A549 (cell line): ENCODE measurements around the gene CASK. TPM values are rescaled to one million over a fixed set of nuclear protein-coding genes. Genes with fewer than 3 reads are reported as not detected.

Source experiments
- ATAC-seq, 2 experiments: fragments of 200-7000 bp in 1 of 2; fragments of >200 bp in 1 of 2; cut with Nextera tagmentation in 1 of 2; cut with Tn5 transposase in 1 of 2; 3 replicates each; pipeline versions ENCODE4 v1.8.0 to v1.9.1; 2018 to 2020; ENCODE audit warnings: mild to moderate bottlenecking in 1 of 2, moderate library complexity in 1 of 2
- CTCF ChIA-PET: fragments of 300-600 bp; sonication (Branson Sonifier 250); formaldehyde crosslinking; extraction: SDS; loops from one replicate; lab custom pipeline; 2021; ENCODE audit warnings: antibody characterized with exemption, inconsistent platforms; lab: Yijun Ruan, JAX
- POLR2A ChIA-PET: fragments of 350-600 bp; formaldehyde crosslinking; extraction: SDS; loops from one replicate; lab custom pipeline; 2021; ENCODE audit warnings: antibody characterized with exemption, inconsistent platforms; lab: Yijun Ruan, JAX
- DNase-seq, 2 experiments: peaks; one replicate each; pipeline versions ENCODE4 v3.0.0 to v3.0.0-alpha.2; 2011 to 2016; ENCODE audit warnings: low read depth in 1 of 2, low spot score in 1 of 2
- FAIRE-seq: peaks from 2 replicates; lab custom pipeline; 2011; peaks lifted over from hg19 to GRCh38; lab: Jason Lieb, UNC
- H3K27ac ChIP-seq, 2 experiments: fragments of >200 bp; sonication (Bioruptor Twin); formaldehyde crosslinking; 3 replicates each; pipeline ENCODE4 v1.5.1; 2016 to 2017
- H3K4me1 ChIP-seq: fragments of >200 bp; sonication (Bioruptor Twin); formaldehyde crosslinking; 3 replicates; pipeline ENCODE4 v1.6.1; 2016
- H3K4me2 ChIP-seq: fragments of >200 bp; sonication (Bioruptor Twin); formaldehyde crosslinking; 3 replicates; pipeline ENCODE4 v1.6.1; 2016
- H3K4me3 ChIP-seq: fragments of >200 bp; sonication (Bioruptor Twin); formaldehyde crosslinking; 3 replicates; pipeline ENCODE4 v1.5.1; 2016
- H3K9me3 ChIP-seq: fragments of >200 bp; sonication (Bioruptor Twin); formaldehyde crosslinking; 3 replicates; pipeline ENCODE4 v1.6.1; 2016
- BCL3 ChIP-seq: fragments of >200 bp; sonication (Bioruptor Twin); formaldehyde crosslinking; IDR thresholded peaks from 3 replicates; pipeline ENCODE4 v1.6.1; 2016
- CBX2 ChIP-seq: fragments of 200-600 bp; sonication (generic); IDR thresholded peaks from 2 replicates; pipeline ENCODE4 v1.6.1; 2016; ENCODE audit warnings: low read depth, mild to moderate bottlenecking, borderline replicate concordance
- CBX8 ChIP-seq: fragments of 200-600 bp; sonication (generic); IDR thresholded peaks from 2 replicates; pipeline ENCODE4 v1.6.1; 2016
- CEBPB ChIP-seq, 2 experiments: fragments of >200 bp in 1 of 2; sonication (Bioruptor Twin) in 1 of 2; formaldehyde crosslinking in 1 of 2; IDR thresholded peaks; 2 replicates each; pipeline ENCODE4 v1.6.1; 2012 to 2016
- CHD4 ChIP-seq: fragments of 200-600 bp; sonication (generic); IDR thresholded peaks from 2 replicates; pipeline ENCODE4 v1.6.1; 2016; ENCODE audit warnings: antibody characterized with exemption, mild to moderate bottlenecking, borderline replicate concordance
- EHF ChIP-seq: fragments of 250-450 bp; sonication (Bioruptor Pico); IDR thresholded peaks from 2 replicates; pipeline ENCODE4 v1.5.0; 2020; ENCODE audit warnings: mild to moderate bottlenecking
- EHMT2 ChIP-seq: fragments of 200-600 bp; sonication (generic); IDR thresholded peaks from 2 replicates; pipeline ENCODE4 v1.6.1; 2016; ENCODE audit warnings: antibody characterized with exemption, low read depth, mild to moderate bottlenecking, moderate library complexity
- EP300 ChIP-seq, 2 experiments: fragments of >200 bp; sonication (Bioruptor Twin); formaldehyde crosslinking; IDR thresholded peaks; 2 replicates in 1 of 2; 3 replicates in 1 of 2; pipeline ENCODE4 v1.6.1; 2016 to 2017
- ESRRA ChIP-seq: fragments of 150-350 bp; IDR thresholded peaks from 2 replicates; pipeline ENCODE4 v1.6.1; 2014; ENCODE audit warnings: mild to moderate bottlenecking, low read length, borderline replicate concordance
- FOSL2 ChIP-seq, 2 experiments: fragments of 450-650 bp in 1 of 2; fragments of >200 bp in 1 of 2; sonication (Bioruptor Twin) in 1 of 2; formaldehyde crosslinking; IDR thresholded peaks; 2 replicates each; pipeline versions ENCODE4 v1.5.0 to v1.6.1; 2016 to 2020; ENCODE audit warnings: mild to moderate bottlenecking in 1 of 2, moderate library complexity in 1 of 2
- FOXS1 ChIP-seq: fragments of 250-450 bp; sonication (Bioruptor Pico); IDR thresholded peaks from 2 replicates; pipeline ENCODE4 v1.5.0; 2020; ENCODE audit warnings: mild to moderate bottlenecking, moderate library complexity
- HOXA7 ChIP-seq: fragments of 250-450 bp; sonication (Bioruptor Pico); IDR thresholded peaks from 2 replicates; pipeline ENCODE4 v1.5.0; 2020; ENCODE audit warnings: mild to moderate bottlenecking, moderate library complexity
- JUNB ChIP-seq: fragments of >200 bp; sonication (Bioruptor Twin); formaldehyde crosslinking; IDR thresholded peaks from 2 replicates; pipeline ENCODE4 v1.6.1; 2016
- KDM1A ChIP-seq: fragments of 200-600 bp; sonication (generic); IDR thresholded peaks from 2 replicates; pipeline ENCODE4 v1.6.1; 2016; ENCODE audit warnings: low read depth, mild to moderate bottlenecking
- MAFK ChIP-seq: fragments of 450-650 bp; IDR thresholded peaks from 2 replicates; pipeline ENCODE4 v1.6.1; 2014; ENCODE audit not compliant: partially characterized antibody
- POLR2AphosphoS2 ChIP-seq: conservative IDR thresholded peaks from 2 replicates; pipeline ENCODE4 v1.6.1; 2012; ENCODE audit warnings: low read length, improper control_type of control experiment, inconsistent platforms
- RCOR1 ChIP-seq: fragments of 150-350 bp; IDR thresholded peaks from 2 replicates; pipeline ENCODE4 v1.6.1; 2014; ENCODE audit warnings: antibody characterized with exemption, low read length, low read depth
- RNF2 ChIP-seq: fragments of 200-600 bp; sonication (generic); IDR thresholded peaks from 2 replicates; pipeline ENCODE4 v1.6.1; 2016; ENCODE audit warnings: low read depth, mild to moderate bottlenecking, antibody characterized with exemption, moderate library complexity, borderline replicate concordance
- SREBF2 ChIP-seq: fragments of 450-650 bp; IDR thresholded peaks from 2 replicates; pipeline ENCODE4 v1.6.1; 2014; ENCODE audit warnings: mild to moderate bottlenecking, moderate library complexity
- TP53 ChIP-seq: fragments of 250-450 bp; sonication (Bioruptor Pico); IDR thresholded peaks from 2 replicates; pipeline ENCODE4 v1.5.0; 2021; ENCODE audit warnings: mild to moderate bottlenecking, moderate library complexity
- ZNF302 ChIP-seq: fragments of 250-450 bp; sonication (Bioruptor Pico); IDR thresholded peaks from 2 replicates; pipeline ENCODE4 v1.9.0; 2021; ENCODE audit warnings: inconsistent platforms, mild to moderate bottlenecking, moderate library complexity
- WGBS: methylation state at CpG from one replicate; pipeline ENCODE4 v1.1.6; 2017; ENCODE audit errors: missing lambda C conversion rate; 5-methylcytosine and 5-hydroxymethylcytosine counted together
- polyA plus RNA-seq, 4 experiments: library from polyadenylated mRNA; depleted of rRNA in 3 of 4; stranded (reverse); fragments of >200 nt; fragmentation: RNase III in 1 of 4; extraction: RNeasy Plus Mini Kit Qiagen cat#74134 plus additional on column Dnase treatment in 1 of 4; gene quantifications; 2 replicates in 3 of 4; 3 replicates in 1 of 4; pipeline ENCODE4 v1.2.3, GENCODE V29; 2011 to 2017
- TF ChIP-seq, protein P1 (sequence below): fragments of 250-450 bp; sonication (Bioruptor Pico); IDR thresholded peaks from 2 replicates; pipeline ENCODE4 v1.5.0; 2020; ENCODE audit warnings: low read depth, mild to moderate bottlenecking, moderate library complexity
- TF ChIP-seq, protein P2 (sequence below): IDR thresholded peaks from 2 replicates; pipeline ENCODE4 v1.6.1; 2012

Gene CASK
- polyA plus RNA-seq, 2 of the 4 experiments (the other 2 are of a cell fraction): 23.3 to 57.6 TPM

DNA sequence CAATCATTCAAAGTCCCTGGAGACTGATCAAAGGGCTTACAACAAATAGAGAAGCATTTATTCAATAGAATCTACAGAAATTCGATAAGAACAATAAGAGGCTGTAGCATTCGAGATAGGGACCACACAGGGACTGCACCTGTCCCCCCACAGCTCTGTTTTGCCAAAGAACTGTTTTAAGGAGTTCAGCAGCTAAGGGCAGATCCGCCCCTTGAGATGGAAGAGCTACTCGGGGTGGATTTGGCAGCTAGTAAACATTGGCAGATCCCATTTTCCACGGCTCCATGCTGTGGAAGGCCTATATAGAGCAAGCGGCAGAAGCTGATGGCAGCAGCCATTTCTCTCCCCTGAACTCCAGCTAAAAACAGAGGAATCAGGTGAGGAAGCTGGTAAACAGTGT is 123.7 kb downstream of the CASK start:
- ATAC-seq (no peak), DNase-seq (no peak), FAIRE-seq (no peak)
- H3K9me3 ChIP-seq: peaks cover 4% of the 10 kb centered on the region; the same call in 1 of the 3 replicates
- CTCF ChIA-PET: interaction anchor here (1.0 kb wide), 1 partner anchor 14 kb away, joined by 3 read pairs; no protein-coding TSS in a partner anchor
- TF ChIP-seq RNF2: no peak
- TF ChIP-seq RCOR1: no peak
- no peak for TF ChIP-seq POLR2AphosphoS2
- no peak for TF ChIP-seq BCL3
- TF ChIP-seq EHMT2: no peak
- TF ChIP-seq EP300 (IDR thresholded peaks at IDR 0.05): no peak
- TF ChIP-seq, protein P1, sequence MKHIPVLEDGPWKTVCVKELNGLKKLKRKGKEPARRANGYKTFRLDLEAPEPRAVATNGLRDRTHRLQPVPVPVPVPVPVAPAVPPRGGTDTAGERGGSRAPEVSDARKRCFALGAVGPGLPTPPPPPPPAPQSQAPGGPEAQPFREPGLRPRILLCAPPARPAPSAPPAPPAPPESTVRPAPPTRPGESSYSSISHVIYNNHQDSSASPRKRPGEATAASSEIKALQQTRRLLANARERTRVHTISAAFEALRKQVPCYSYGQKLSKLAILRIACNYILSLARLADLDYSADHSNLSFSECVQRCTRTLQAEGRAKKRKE: no peak
- no peak for TF ChIP-seq ESRRA
- TF ChIP-seq TP53: no peak
- TF ChIP-seq HOXA7 (CRISPR knock-in tag): no peak
- no peak for TF ChIP-seq EHF (CRISPR knock-in tag)
- no peak for TF ChIP-seq CBX2
- TF ChIP-seq SREBF2: no peak
- no peak for TF ChIP-seq JUNB
- no peak for TF ChIP-seq CBX8
- TF ChIP-seq CEBPB (IDR thresholded peaks at IDR 0.05): no peak
- no peak for TF ChIP-seq CHD4
- no peak for TF ChIP-seq KDM1A
- WGBS: 86% methylated on average over 6 of the region's 6 CpGs
- H3K4me2 ChIP-seq: no peak overlapping the region
- no peak overlapping the region for H3K27ac ChIP-seq
- H3K4me3 ChIP-seq: no peak overlapping the region
- POLR2A ChIA-PET: no interaction called here
- H3K4me1 ChIP-seq: no peaks in the 10 kb centered on the region

GRCh38 chrX:41796577-41796976 is 126.8 kb downstream of the CASK start:
- Histone ChIP-seq H3K4me3 (no peak overlapping the region), H3K4me1 (no peaks in the 10 kb centered on the region), H3K4me2 (no peak overlapping the region), H3K9me3 (no peaks in the 10 kb centered on the region; the same call in 2 of the 3 replicates), H3K27ac (no peak overlapping the region)
- 84% methylated on average over 1 of the region's 1 CpG for WGBS
- POLR2A ChIA-PET: no interaction called here
- ATAC-seq (no peak), FAIRE-seq (no peak), DNase-seq (no peak)
- CTCF ChIA-PET: interaction anchor here (1.1 to 1.2 kb wide), 2 partner anchors 11 to 42 kb away, joined by 4 to 5 read pairs; no protein-coding TSS in a partner anchor
- no peak for TF ChIP-seq EHF (CRISPR knock-in tag)

- peak; percentile 93 for FAIRE-seq
- ChIA-PET CTCF (no interaction called here), POLR2A (no interaction called here)
- Histone ChIP-seq H3K9me3 (no peaks in the 10 kb centered on the region), H3K4me1 (no peaks in the 10 kb centered on the region), H3K27ac (no peak overlapping the region), H3K4me3 (no peak overlapping the region), H3K4me2 (no peak overlapping the region)
- ATAC-seq: no peak
- no peak for TF ChIP-seq FOXS1
- no peak for TF ChIP-seq CEBPB (IDR thresholded peaks at IDR 0.05)
- TF ChIP-seq MAFK: no peak
- no peak for TF ChIP-seq ZNF302 (CRISPR knock-in tag)
- no peak for TF ChIP-seq POLR2AphosphoS2
- no peak for TF ChIP-seq FOSL2 (IDR thresholded peaks at IDR 0.05)
- no peak for TF ChIP-seq FOSL2 (CRISPR knock-in tag; IDR thresholded peaks at IDR 0.05)
- TF ChIP-seq, protein P2, sequence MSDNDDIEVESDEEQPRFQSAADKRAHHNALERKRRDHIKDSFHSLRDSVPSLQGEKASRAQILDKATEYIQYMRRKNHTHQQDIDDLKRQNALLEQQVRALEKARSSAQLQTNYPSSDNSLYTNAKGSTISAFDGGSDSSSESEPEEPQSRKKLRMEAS: no peak
- DNase-seq: no peak
- WGBS: 57% methylated on average over 1 of the region's 1 CpG
Observed at GRCh38 chrX:41796046-41796445, 127.3 kb downstream of the CASK start.
